Activated CD4-positive, alpha-beta T cell treated with anti-CD3 and anti-CD28 coated beads, Interleukin-2, amount 50 U/mL, for 48 hours (primary cell): ENCODE results near the gene STAT4.

Experiments used
- DNase-seq, 2 experiments: peaks; one replicate each; pipeline ENCODE4 v3.0.0-alpha.2; 2020

Gene STAT4

GRCh38 chr2:191078165-191078867 is 72.5 kb downstream of the STAT4 start:
- no peak for DNase-seq

- no peak for DNase-seq
These were observed 80.5 kb downstream of the STAT4 start for GRCh38 chr2:191070276-191070675.

GRCh38 chr2:191069606-191070005 is 81.2 kb downstream of the STAT4 start:
- DNase-seq = no peak

- DNase-seq = no peak
These were observed 83.9 kb downstream of the STAT4 start for GRCh38 chr2:191066919-191067233.

GRCh38 chr2:191066197-191066918 is 84.4 kb downstream of the STAT4 start:
- no peak for DNase-seq

GRCh38 chr2:191065785-191066184 is 85.0 kb downstream of the STAT4 start:
- DNase-seq = no peak

- DNase-seq = peak in 1 of 2 experiments; percentile 26
These were observed 86.2 kb downstream of the STAT4 start for GRCh38 chr2:191064590-191064989.

- no peak for DNase-seq
These were observed 87.2 kb downstream of the STAT4 start for GRCh38 chr2:191063584-191063983.

- DNase-seq = no peak
These were observed 89.3 kb downstream of the STAT4 start for GRCh38 chr2:191061381-191061980.

GRCh38 chr2:191059308-191059707 is 91.5 kb downstream of the STAT4 start:
- DNase-seq = no peak

GRCh38 chr2:191056228-191056627 is 94.6 kb downstream of the STAT4 start:
- DNase-seq = no peak

- DNase-seq = no peak
These were observed 97.5 kb downstream of the STAT4 start for GRCh38 chr2:191053256-191053655.

GRCh38 chr2:191051825-191052778 is 98.7 kb downstream of the STAT4 start:
- no peak for DNase-seq

GRCh38 chr2:191051177-191051576 is 99.6 kb downstream of the STAT4 start:
- no peak for DNase-seq

GRCh38 chr2:191050640-191050987 is 100.2 kb downstream of the STAT4 start:
- no peak for DNase-seq

- no peak for DNase-seq
These were observed 100.8 kb downstream of the STAT4 start for GRCh38 chr2:191049728-191050639.

GRCh38 chr2:191048073-191048472 is 102.7 kb downstream of the STAT4 start:
- DNase-seq = no peak

- no peak for DNase-seq
These were observed 105.7 kb downstream of the STAT4 start for GRCh38 chr2:191045141-191045540.

- no peak for DNase-seq
These were observed 107.4 kb downstream of the STAT4 start for GRCh38 chr2:191043438-191043837.

- no peak for DNase-seq
These were observed 109.2 kb downstream of the STAT4 start for GRCh38 chr2:191041418-191042161.

- no peak for DNase-seq
These were observed 111.2 kb downstream of the STAT4 start for GRCh38 chr2:191039616-191040015.
